HG03097 (cell line): ENCODE measurements around the gene NXPH4.

Experiments used
- ATAC-seq: cut with Tn5 transposase; IDR thresholded peaks from one replicate; pipeline ENCODE4 v1.9.1; 2021; ENCODE audit not compliant: unreplicated experiment, low FRiP score

Gene NXPH4

DNA sequence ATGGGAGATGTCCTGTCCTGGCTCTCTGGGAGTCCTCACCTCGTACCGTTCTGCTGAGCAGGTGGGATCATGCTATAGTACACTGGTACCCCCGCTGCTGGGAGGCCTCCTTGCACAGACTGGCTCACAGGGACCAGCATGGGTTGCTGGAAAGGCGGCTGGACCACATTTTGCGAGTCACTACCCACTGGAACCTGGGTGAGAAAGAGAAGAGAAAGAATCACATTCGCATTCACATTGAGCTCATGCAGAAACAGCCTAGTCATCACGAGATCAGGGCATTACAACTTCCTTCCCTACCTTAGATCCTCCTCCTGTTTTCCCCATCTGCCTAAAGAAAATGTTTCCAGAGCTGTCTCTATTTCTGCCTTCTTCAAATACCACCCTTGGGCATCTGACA, 51.7 kb downstream of the NXPH4 start:
- no peak for ATAC-seq

GRCh38 chr12:57270966-57271470, 54.4 kb downstream of the NXPH4 start:
- no peak for ATAC-seq

GRCh38 chr12:57272337-57273151, 56.0 kb downstream of the NXPH4 start:
- no peak for ATAC-seq

- ATAC-seq: no peak
Measured at GRCh38 chr12:57273516-57273915, 56.9 kb downstream of the NXPH4 start.
